Activated B cell treated with CpG ODN at 0.5 μM for 24 hours (primary cell): Measurements from ENCODE around the gene KCTD19. TPM values are rescaled to one million over a fixed set of nuclear protein-coding genes. Genes with fewer than 3 reads are reported as not detected.

Experiments
- ATAC-seq: fragments of 200-7000 bp; cut with Tn5 transposase; one replicate; pipeline ENCODE4 v1.10.0; 2021; ENCODE audit warnings: low read depth, mild to moderate bottlenecking, moderate library complexity
- CTCF ChIA-PET: fragments of 350-600 bp; sonication (Branson Sonifier 250); formaldehyde crosslinking; loops from one replicate; lab custom pipeline; 2021; ENCODE audit warnings: antibody characterized with exemption; lab: Charles Lee
- POLR2A ChIA-PET: fragments of 350-600 bp; sonication (Branson Sonifier 250); formaldehyde crosslinking; loops from one replicate; lab custom pipeline; 2021; ENCODE audit warnings: antibody characterized with exemption; lab: Charles Lee
- DNase-seq: peaks from one replicate; pipeline ENCODE4 v3.0.0; 2022
- H3K27ac Mint-ChIP-seq: one replicate; pipeline ENCODE4 v1.8.0; 2020; ENCODE audit warnings: mixed read lengths
- H3K27me3 Mint-ChIP-seq: one replicate; pipeline ENCODE4 v1.8.0; 2021; ENCODE audit warnings: mixed read lengths
- H3K36me3 Mint-ChIP-seq: one replicate; pipeline ENCODE4 v1.8.0; 2021; ENCODE audit warnings: low read depth, mixed read lengths
- H3K4me1 Mint-ChIP-seq: one replicate; pipeline ENCODE4 v1.8.0; 2021; ENCODE audit warnings: mixed read lengths
- H3K4me3 Mint-ChIP-seq: one replicate; pipeline ENCODE4 v1.8.0; 2020; ENCODE audit warnings: mild to moderate bottlenecking, mixed read lengths
- H3K9me3 Mint-ChIP-seq: one replicate; pipeline ENCODE4 v1.8.0; 2020; ENCODE audit warnings: mixed read lengths
- CTCF ChIP-seq: fragments of 200-600 bp; IDR thresholded peaks from one replicate; pipeline ENCODE4 v1.8.0; 2022; ENCODE audit warnings: antibody characterized with exemption, mild to moderate bottlenecking
- intact Hi-C: fragments of 100-400 bp; cut with micrococcal nuclease; formaldehyde crosslinking; loops from one replicate; pipeline ENCODE4 v1.15.1; 2024
- total RNA-seq: library from RNA; stranded (reverse); gene quantifications from 2 replicates; pipeline ENCODE4 v1.2.3, GENCODE V29; 2022

KCTD19 gene
- total RNA-seq, 1 donor from 2014 or later = not detected

- ChIA-PET POLR2A (no interaction called here), CTCF (no interaction called here)
- DNase-seq = no peak
- no peaks in the 10 kb centered on the region for H3K36me3 Mint-ChIP-seq
- H3K4me1 Mint-ChIP-seq = no peaks in the 10 kb centered on the region
- no peaks in the 10 kb centered on the region for H3K9me3 Mint-ChIP-seq
- ATAC-seq = no peak
- no peak for TF ChIP-seq CTCF
- intact Hi-C loops = no loop called here
- no peak overlapping the region for H3K4me3 Mint-ChIP-seq
- no peak overlapping the region for H3K27ac Mint-ChIP-seq
- peaks cover 5% of the 10 kb centered on the region for H3K27me3 Mint-ChIP-seq
Observed at GRCh38 chr16:67302076-67302475, 24.5 kb downstream of the KCTD19 start.

GRCh38 chr16:67301080-67301782 is 25.3 kb downstream of the KCTD19 start:
- POLR2A ChIA-PET = no interaction called here
- CTCF ChIA-PET = no interaction called here
- Mint-ChIP-seq H3K4me3 (no peak overlapping the region), H3K27me3 (peaks cover 6% of the 10 kb centered on the region), H3K9me3 (no peaks in the 10 kb centered on the region), H3K36me3 (no peaks in the 10 kb centered on the region), H3K4me1 (no peaks in the 10 kb centered on the region), H3K27ac (no peak overlapping the region)
- TF ChIP-seq CTCF = no peak
- intact Hi-C loops = no loop called here
- no peak for DNase-seq
- ATAC-seq = no peak

- no peak for TF ChIP-seq CTCF
- Mint-ChIP-seq H3K4me3 (no peak overlapping the region), H3K36me3 (no peaks in the 10 kb centered on the region), H3K9me3 (no peaks in the 10 kb centered on the region), H3K27ac (no peak overlapping the region), H3K4me1 (no peaks in the 10 kb centered on the region), H3K27me3 (peaks cover 6% of the 10 kb centered on the region)
- intact Hi-C loops = no loop called here
- POLR2A ChIA-PET = no interaction called here
- DNase-seq = no peak
- no peak for ATAC-seq
- CTCF ChIA-PET = no interaction called here
Observed at GRCh38 chr16:67299269-67299668, 27.3 kb downstream of the KCTD19 start.

- H3K27me3 Mint-ChIP-seq = peaks cover 6% of the 10 kb centered on the region
Observed at GRCh38 chr16:67298277-67298676, 28.3 kb downstream of the KCTD19 start.

GRCh38 chr16:67296420-67296819 is 30.1 kb downstream of the KCTD19 start:
- H3K4me3 Mint-ChIP-seq = no peak overlapping the region
- H3K27me3 Mint-ChIP-seq = peaks cover 6% of the 10 kb centered on the region
- no peaks in the 10 kb centered on the region for H3K4me1 Mint-ChIP-seq
- ChIA-PET POLR2A (no interaction called here), CTCF (no interaction called here)
- DNase-seq (no peak), ATAC-seq (no peak)
- H3K9me3 Mint-ChIP-seq = no peaks in the 10 kb centered on the region
- H3K36me3 Mint-ChIP-seq = no peaks in the 10 kb centered on the region
- no peak for TF ChIP-seq CTCF
- intact Hi-C loops = no loop called here
- no peak overlapping the region for H3K27ac Mint-ChIP-seq

More at GRCh38 chr16:67298277-67298676, 28.3 kb downstream of the KCTD19 start:
- intact Hi-C loops = no loop called here
- TF ChIP-seq CTCF = no peak
- DNase-seq (no peak), ATAC-seq (no peak)
- Mint-ChIP-seq H3K4me3 (no peak overlapping the region), H3K36me3 (no peaks in the 10 kb centered on the region), H3K27ac (no peak overlapping the region), H3K4me1 (no peaks in the 10 kb centered on the region), H3K9me3 (no peaks in the 10 kb centered on the region)
- POLR2A ChIA-PET = no interaction called here
- CTCF ChIA-PET = no interaction called here
